Immature natural killer cell (primary cell): ENCODE results near the gene MPP1. TPM values are rescaled to one million over a fixed set of nuclear protein-coding genes. Genes with fewer than 3 reads are reported as not detected.
A peak's percentile ranks its signal among the peaks of the same experiment; 100 is the strongest.

ENCODE experiments used
- DNase-seq, 3 donors: peaks; one replicate each; pipeline ENCODE4 v3.0.0; 2022; ENCODE audit warnings: mixed read lengths in 1 of 3
- H3K27ac Mint-ChIP-seq, 6 donors: one replicate each; pipeline ENCODE4 v1.8.0; 2020; ENCODE audit warnings: mixed read lengths in 6 of 6, mild to moderate bottlenecking in 5 of 6, inconsistent platforms in 4 of 6, moderate library complexity in 3 of 6
- H3K27me3 Mint-ChIP-seq, 3 donors: one replicate each; pipeline ENCODE4 v1.8.0; 2020 to 2021; ENCODE audit warnings: low read depth in 3 of 3, mild to moderate bottlenecking in 3 of 3, mixed read lengths in 3 of 3, moderate library complexity in 3 of 3, inconsistent platforms in 1 of 3
- H3K36me3 Mint-ChIP-seq, 3 donors: one replicate each; pipeline ENCODE4 v1.8.0; 2020; ENCODE audit warnings: mixed read lengths in 3 of 3, inconsistent platforms in 2 of 3, mild to moderate bottlenecking in 2 of 3
- H3K4me1 Mint-ChIP-seq, 2 donors: one replicate each; pipeline ENCODE4 v1.8.0; 2020; ENCODE audit warnings: inconsistent platforms in 2 of 2, mild to moderate bottlenecking in 2 of 2, mixed read lengths in 2 of 2, moderate library complexity in 1 of 2
- H3K4me3 Mint-ChIP-seq, 5 donors: one replicate each; pipeline ENCODE4 v1.8.0; 2020; ENCODE audit warnings: mild to moderate bottlenecking in 5 of 5, mixed read lengths in 5 of 5, inconsistent platforms in 3 of 5, moderate library complexity in 3 of 5
- H3K9me3 Mint-ChIP-seq, 6 donors: one replicate each; pipeline ENCODE4 v1.8.0; 2020; ENCODE audit warnings: mild to moderate bottlenecking in 6 of 6, mixed read lengths in 6 of 6, inconsistent platforms in 4 of 6, moderate library complexity in 3 of 6
- polyA plus RNA-seq, 3 donors: library from polyadenylated mRNA; unstranded; fragments of 300-500 nt; fragmentation: Illumina TruSeq; gene quantifications; one replicate each; pipeline ENCODE4 v1.2.3, GENCODE V29; 2021

The MPP1 gene
- polyA plus RNA-seq, 3 donors from 2014 or later, result 18.0 to 37.5 (median 23.2) TPM

DNA sequence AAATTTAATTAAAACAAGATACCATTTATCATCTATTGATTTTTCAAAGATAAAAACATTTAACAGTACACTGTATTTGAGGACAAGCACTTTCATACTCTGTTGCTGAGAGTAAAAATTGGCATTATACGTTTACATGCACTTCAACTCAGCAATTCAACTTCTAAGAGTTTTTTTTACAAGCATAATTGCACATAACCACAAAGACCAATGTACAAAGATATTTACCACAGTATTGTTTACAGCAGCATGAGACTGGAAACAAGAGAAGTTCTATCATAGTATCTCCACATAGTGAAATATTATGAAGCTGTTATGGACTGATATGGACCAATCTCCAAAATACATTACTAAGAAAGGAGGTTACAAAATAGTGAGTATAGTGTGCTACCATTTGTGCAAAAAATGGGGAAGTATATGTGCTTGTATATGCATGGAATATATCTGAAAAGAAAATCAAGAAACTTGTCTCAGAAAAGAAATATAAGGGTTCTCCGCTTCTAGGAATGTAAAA lies 65.3 kb downstream of the MPP1 start:
- DNase-seq, result peak in 1 of 3 donors; percentile 43
- Mint-ChIP-seq H3K36me3 (peaks cover 3 to 10% (median 9%) of the 10 kb centered on the region in 3 donors), H3K27me3 (peaks cover 0 to 2% (median 1%) of the 10 kb centered on the region in 3 donors), H3K4me3 (peak overlapping the region; percentile 52 to 82 (median 63)), H3K4me1 (peaks cover 84 to 94% of the 10 kb centered on the region in 2 donors), H3K9me3 (no peaks in the 10 kb centered on the region), H3K27ac (peak overlapping the region; percentile 87 to 97 (median 90))

DNA sequence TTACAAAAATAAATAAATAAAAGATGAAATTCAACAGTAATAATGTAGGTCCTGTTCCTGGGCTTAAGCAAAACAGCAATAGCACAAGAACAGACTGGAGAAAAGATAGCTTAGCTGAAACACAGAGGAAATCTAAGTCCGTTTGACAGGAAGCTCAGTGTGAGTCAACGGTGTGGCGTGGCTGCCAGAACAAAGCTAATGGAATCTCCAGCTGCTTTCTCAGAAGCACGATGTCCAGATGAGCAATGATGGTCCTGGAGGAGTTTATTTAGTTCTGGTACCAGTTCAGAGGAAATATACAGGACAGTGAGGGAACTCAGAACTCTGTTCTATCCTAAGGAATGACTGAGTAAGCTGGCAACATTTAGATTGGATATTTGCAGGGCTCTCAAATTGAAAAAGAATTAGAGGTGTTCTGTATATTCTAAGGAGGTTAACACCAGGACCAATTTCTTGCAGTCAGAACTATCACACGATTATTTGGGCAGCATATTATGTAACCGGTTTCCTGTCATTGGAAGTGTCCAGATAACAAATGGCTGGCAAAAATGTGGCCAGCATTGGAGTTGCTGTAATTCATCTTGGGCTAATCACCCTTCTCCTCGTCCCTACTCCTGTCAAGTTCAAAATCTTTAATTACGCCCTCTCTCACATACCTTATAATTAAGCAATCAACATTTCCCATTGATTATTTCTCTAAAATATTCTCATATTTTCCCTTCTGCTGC lies 67.1 kb downstream of the MPP1 start:
- Mint-ChIP-seq H3K36me3 (peaks cover 3 to 10% (median 9%) of the 10 kb centered on the region in 3 donors), H3K9me3 (no peaks in the 10 kb centered on the region), H3K27me3 (peaks cover 2 to 7% (median 4%) of the 10 kb centered on the region in 3 donors), H3K27ac (peak overlapping the region; percentile 88 to 97 (median 92)), H3K4me3 (peak overlapping the region; percentile 64 to 79 (median 71)), H3K4me1 (peaks cover 94 to 96% of the 10 kb centered on the region in 2 donors)
- DNase-seq, result no peak

DNA sequence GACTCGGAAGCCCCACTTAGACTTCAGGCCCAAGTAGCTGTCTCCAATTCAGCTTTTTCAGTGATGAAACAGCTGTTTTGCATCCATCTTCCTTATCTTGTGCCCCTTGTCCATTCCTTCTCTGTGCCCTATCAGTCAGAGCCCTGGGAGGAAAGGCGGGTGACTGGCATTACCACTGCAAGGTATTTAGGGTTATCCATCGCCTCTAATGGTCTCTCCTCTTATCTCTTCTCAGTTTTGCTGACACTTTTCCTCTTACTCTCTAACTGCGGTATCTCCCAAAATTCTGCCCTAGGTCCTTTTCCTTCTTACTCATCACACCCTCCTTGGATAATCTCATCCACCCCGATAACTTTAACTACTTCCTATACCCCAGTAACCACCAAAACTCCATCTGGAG lies 68.1 kb downstream of the MPP1 start:
- no peak for DNase-seq
- H3K36me3 Mint-ChIP-seq, result peaks cover 3 to 10% (median 9%) of the 10 kb centered on the region in 3 donors
- no peaks in the 10 kb centered on the region for H3K9me3 Mint-ChIP-seq
- H3K4me1 Mint-ChIP-seq, result peaks cover 96 to 97% of the 10 kb centered on the region in 2 donors
- H3K27ac Mint-ChIP-seq, result peak overlapping the region; percentile 93 to 98 (median 97)
- H3K27me3 Mint-ChIP-seq, result peaks cover 2 to 10% (median 4%) of the 10 kb centered on the region in 3 donors
- peak overlapping the region; percentile 48 to 90 (median 69) for H3K4me3 Mint-ChIP-seq

DNA sequence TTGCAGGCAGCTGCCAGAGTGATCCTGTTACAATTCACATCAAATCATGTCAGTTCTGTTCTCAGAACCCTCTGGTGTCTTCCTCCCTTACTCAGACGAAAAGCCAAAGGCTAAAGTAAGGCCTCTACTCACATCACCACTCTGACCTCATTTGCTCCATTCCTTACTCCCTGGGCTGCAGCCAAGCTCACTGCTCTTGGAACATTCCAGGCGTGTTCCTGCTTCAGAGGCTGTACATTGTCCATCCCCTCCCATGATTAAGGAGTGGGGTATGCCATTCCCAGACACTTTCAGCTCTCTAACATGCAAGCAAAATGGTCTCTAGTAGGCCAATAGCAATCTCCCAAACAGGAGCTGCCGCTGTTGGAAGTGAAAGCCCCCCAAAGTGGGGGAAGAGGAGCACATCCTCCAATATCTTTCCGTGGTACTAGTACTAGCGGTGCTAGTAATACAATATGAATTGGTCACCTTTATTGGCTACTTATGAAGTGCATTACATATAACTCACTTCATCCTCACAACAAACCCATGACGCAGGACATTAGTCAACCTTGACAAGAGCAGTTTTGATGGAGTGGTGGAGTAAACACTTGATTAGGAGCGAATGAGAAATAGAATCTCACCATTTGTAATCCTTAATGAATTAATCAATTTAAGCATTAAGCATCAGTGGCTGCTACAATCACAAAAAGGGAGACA lies 69.4 kb downstream of the MPP1 start:
- no peak for DNase-seq
- Mint-ChIP-seq H3K27ac (peak overlapping the region; percentile 93 to 98 (median 97)), H3K9me3 (no peaks in the 10 kb centered on the region), H3K4me3 (peak overlapping the region; percentile 67 to 90 (median 76)), H3K4me1 (peaks cover 98 to 100% of the 10 kb centered on the region in 2 donors), H3K27me3 (peaks cover 2 to 15% (median 4%) of the 10 kb centered on the region in 3 donors), H3K36me3 (peaks cover 3 to 10% (median 9%) of the 10 kb centered on the region in 3 donors)

DNA sequence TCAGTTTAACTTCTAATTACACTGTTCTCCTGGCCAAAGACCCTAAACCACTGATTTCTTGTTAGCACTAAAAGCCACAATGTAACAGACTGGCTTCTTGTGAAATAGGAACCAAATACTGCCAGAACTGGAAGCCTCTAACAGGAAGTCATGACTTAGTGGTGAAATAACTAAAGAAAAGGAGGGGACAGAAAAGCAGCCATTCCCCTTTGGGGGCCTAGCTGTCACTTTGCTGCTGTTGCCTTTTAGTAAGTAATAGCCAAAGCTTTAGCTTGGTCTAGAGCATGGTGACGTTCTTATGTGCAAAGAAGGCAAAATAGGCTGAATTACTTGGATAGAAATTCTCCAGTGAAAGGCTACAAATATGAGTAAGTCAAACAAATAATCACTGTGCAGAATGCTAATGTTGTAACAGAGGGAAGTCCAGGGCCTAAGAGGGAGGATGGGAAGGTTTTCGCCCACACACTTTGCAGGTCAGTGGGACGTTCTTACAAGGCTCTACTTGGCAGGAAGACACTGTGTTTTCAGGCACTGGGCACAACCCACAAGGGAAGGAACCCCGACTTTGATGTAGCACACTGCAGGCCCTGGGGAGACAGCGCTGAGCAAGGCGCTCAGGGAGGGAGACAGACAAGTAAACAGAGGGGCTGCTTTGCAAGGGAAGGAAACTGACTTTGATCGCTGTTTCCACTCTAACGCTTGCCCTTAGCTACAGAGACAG lies 71.1 kb downstream of the MPP1 start:
- H3K27me3 Mint-ChIP-seq, result peaks cover 2 to 17% (median 4%) of the 10 kb centered on the region in 3 donors
- peak overlapping the region; percentile 75 to 90 (median 84) for H3K4me3 Mint-ChIP-seq
- peak; percentile 73 to 83 (median 77) for DNase-seq
- H3K4me1 Mint-ChIP-seq, result peaks cover 98 to 100% of the 10 kb centered on the region in 2 donors
- H3K9me3 Mint-ChIP-seq, result no peaks in the 10 kb centered on the region
- peak overlapping the region; percentile 93 to 98 (median 97) for H3K27ac Mint-ChIP-seq
- peaks cover 3 to 10% (median 9%) of the 10 kb centered on the region in 3 donors for H3K36me3 Mint-ChIP-seq

DNA sequence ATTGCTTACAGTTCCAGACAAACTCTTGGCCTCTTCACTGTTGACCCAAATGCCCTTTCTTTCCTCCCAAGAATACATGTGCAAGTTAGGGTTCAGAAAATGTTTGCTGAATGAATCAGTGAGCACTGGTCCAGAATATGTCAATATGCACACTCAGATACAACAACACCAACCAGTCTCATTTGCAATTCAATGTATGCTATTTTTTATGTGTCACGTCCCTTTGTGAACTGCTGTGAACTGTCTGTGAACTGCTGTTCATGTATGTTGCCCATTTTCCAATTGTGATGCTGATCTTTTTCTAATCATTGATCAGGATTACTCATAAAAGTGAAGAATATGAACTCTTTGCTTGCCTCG lies 72.2 kb downstream of the MPP1 start:
- H3K27me3 Mint-ChIP-seq, result peaks cover 2 to 17% (median 4%) of the 10 kb centered on the region in 3 donors
- peaks cover 3 to 10% (median 9%) of the 10 kb centered on the region in 3 donors for H3K36me3 Mint-ChIP-seq
- no peak for DNase-seq
- H3K9me3 Mint-ChIP-seq, result no peaks in the 10 kb centered on the region
- H3K4me1 Mint-ChIP-seq, result peaks cover 99 to 100% of the 10 kb centered on the region in 2 donors
- peak overlapping the region; percentile 75 to 90 (median 84) for H3K4me3 Mint-ChIP-seq
- peak overlapping the region; percentile 93 to 98 (median 97) for H3K27ac Mint-ChIP-seq

DNA sequence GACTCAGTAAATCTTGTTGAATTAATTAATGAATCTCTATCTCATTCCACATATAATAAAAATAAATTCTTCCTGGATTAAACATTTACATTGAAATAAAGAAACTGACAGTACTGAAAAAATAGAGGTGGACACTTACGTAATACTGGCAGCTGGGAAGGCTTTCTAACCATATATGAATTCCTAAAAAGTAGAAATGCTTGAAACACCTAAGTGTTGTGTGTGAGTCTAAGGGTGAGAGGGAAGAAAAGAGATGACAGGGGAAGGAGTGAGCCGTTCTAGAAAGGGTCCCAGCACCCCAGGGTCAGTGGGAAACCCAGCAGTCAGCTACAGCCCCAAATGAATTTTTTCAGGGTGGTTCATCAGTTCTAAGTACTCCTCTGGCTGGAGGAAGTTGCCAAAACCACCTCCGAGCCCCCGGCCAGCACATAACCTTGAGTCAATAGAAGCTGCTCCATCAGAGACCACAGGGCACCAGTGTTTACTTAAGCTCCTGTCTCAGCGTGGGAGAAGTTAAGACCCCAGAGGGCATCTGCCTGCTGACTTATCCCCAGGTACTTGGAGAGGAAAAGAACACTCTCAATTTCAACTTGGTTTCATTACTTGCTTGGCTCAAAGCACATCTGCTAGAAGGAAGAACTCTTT lies 72.7 kb downstream of the MPP1 start:
- DNase-seq, result no peak
- Mint-ChIP-seq H3K9me3 (no peaks in the 10 kb centered on the region), H3K27me3 (peaks cover 2 to 17% (median 4%) of the 10 kb centered on the region in 3 donors), H3K27ac (peak overlapping the region; percentile 93 to 98 (median 97)), H3K36me3 (peaks cover 3 to 10% (median 9%) of the 10 kb centered on the region in 3 donors), H3K4me1 (peaks cover 100% of the 10 kb centered on the region in 2 donors), H3K4me3 (peak overlapping the region; percentile 75 to 90 (median 84))

DNA sequence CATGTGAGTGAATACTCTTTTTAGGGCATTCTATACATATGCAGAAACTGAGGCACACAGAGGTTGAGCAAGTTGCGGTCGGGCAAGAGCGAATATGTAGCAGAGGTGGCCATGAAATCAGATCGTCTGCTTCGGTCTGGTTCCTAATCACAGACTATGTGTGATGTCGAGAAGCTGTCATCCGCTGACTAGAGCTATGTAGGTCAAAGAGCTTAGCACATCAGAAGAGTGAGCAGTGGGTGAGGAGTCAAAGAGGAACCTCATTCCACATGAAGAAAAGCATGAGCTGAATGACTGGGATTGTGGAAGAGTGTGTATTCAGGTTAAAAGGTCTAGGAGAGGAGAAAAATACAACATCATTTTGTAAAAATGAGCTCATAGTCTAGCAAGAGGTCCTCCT lies 73.4 kb downstream of the MPP1 start:
- no peaks in the 10 kb centered on the region for H3K9me3 Mint-ChIP-seq
- peak overlapping the region; percentile 93 to 98 (median 97) for H3K27ac Mint-ChIP-seq
- peak overlapping the region; percentile 75 to 90 (median 84) for H3K4me3 Mint-ChIP-seq
- H3K27me3 Mint-ChIP-seq, result peaks cover 2 to 17% (median 3%) of the 10 kb centered on the region in 3 donors
- peaks cover 100% of the 10 kb centered on the region in 2 donors for H3K4me1 Mint-ChIP-seq
- DNase-seq, result peak; percentile 59 to 71 (median 64)
- peaks cover under 1 to 8% (median 5%) of the 10 kb centered on the region in 3 donors for H3K36me3 Mint-ChIP-seq

DNA sequence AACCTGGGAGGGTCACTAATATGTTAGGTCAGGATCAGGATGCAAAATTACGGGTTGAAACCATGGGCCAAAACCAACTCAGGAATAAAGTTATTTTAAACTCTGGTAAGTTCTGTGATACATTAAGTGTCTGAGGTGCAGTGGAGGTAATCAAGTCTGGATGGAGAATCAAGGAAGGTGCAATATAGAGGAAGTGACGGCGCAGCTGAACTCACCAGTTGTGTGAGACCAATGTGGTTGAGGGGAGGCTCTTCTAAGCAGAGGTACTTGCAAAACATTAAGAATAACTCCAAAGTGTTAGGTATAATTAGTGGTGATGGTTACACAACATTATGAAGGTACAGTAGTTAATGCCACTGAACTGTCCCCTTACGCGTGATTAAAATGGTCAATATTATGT lies 74.1 kb downstream of the MPP1 start:
- peak; percentile 67 to 73 (median 73) for DNase-seq
- H3K4me1 Mint-ChIP-seq, result peaks cover 100% of the 10 kb centered on the region in 2 donors
- peaks cover 2 to 17% (median 3%) of the 10 kb centered on the region in 3 donors for H3K27me3 Mint-ChIP-seq
- peak overlapping the region; percentile 75 to 90 (median 84) for H3K4me3 Mint-ChIP-seq
- H3K36me3 Mint-ChIP-seq, result peaks cover 0 to 4% (median 3%) of the 10 kb centered on the region in 3 donors
- no peaks in the 10 kb centered on the region for H3K9me3 Mint-ChIP-seq
- peak overlapping the region; percentile 93 to 98 (median 97) for H3K27ac Mint-ChIP-seq

DNA sequence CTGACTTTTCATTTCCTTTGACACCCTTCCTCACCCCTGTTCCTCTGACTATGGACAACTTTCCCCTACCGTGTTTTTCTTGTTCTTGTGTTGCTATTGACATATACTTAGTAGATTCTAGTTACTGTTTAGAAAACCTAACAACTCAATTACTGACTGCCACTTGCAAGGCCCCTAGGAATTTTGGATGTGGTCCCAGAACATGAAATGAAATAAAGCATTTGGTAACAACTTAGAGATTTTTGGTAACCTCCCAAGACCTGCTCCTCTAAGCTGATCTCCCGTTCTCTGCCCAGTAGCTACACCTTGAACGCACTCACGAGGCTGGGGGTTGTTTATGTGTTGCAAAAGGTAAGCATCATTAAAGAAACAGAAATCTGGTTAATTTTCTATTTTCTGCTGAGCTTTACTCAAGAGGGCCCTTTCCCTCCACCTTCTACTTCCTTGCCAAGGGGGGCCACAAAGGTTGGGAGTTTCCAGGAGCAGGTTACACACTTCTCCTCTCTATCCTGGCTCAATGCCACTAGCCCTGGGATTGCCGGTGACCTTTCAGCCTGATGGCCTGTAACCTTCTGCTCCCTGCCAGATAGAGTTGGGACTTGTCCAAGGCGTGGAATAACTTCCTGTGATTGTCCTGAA lies 74.9 kb downstream of the MPP1 start:
- peaks cover 100% of the 10 kb centered on the region in 2 donors for H3K4me1 Mint-ChIP-seq
- no peaks in the 10 kb centered on the region for H3K9me3 Mint-ChIP-seq
- peaks cover 0 to under 1% (median 0%) of the 10 kb centered on the region in 3 donors for H3K36me3 Mint-ChIP-seq
- no peak for DNase-seq
- H3K4me3 Mint-ChIP-seq, result peak overlapping the region; percentile 75 to 90 (median 84)
- peak overlapping the region; percentile 93 to 98 (median 97) for H3K27ac Mint-ChIP-seq
- peaks cover 2 to 17% (median 3%) of the 10 kb centered on the region in 3 donors for H3K27me3 Mint-ChIP-seq

DNA sequence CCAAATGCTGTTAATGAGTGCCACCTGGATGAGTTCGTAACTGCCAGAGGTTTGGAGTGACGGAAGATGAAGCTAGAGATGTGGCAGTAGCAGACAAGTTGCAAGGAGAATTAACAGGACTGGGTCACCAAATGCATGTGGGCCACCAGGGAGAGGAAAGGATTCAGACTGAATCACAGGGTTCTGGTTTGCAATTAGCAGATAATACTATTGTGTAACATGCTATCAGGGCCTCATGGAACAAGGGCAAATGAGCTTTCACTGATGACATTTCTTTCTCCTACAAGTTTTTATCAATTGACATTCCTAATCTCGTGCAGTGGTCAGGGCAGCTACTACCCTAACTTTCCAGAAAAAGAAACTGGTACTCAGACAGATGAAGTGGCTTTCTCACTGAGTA lies 75.8 kb downstream of the MPP1 start:
- Mint-ChIP-seq H3K27ac (peak overlapping the region; percentile 93 to 98 (median 97)), H3K9me3 (no peaks in the 10 kb centered on the region), H3K4me3 (peak overlapping the region in 4 of 5 donors; percentile 14 to 65 (median 22)), H3K36me3 (no peaks in the 10 kb centered on the region), H3K4me1 (peaks cover 100% of the 10 kb centered on the region in 2 donors), H3K27me3 (peaks cover under 1 to 16% (median 2%) of the 10 kb centered on the region in 3 donors)
- DNase-seq, result no peak
